ENCODE data around the gene HHATL. TPM values are rescaled to one million over a fixed set of nuclear protein-coding genes. Genes with fewer than 3 reads are reported as not detected.

Gene HHATL
- total RNA-seq, 1 experiment from 2014 or later, result 0.92 TPM

GRCh38 chr3:42730294-42730693 is 27.7 kb upstream of the HHATL start (continued):
- TF ChIP-seq ATF6 (CRISPR knock-in tag; IDR thresholded peaks at IDR 0.05) (no peak), GABPB1 (CRISPR knock-in tag; IDR thresholded peaks at IDR 0.05) (no peak), USF1 (CRISPR knock-in tag; IDR thresholded peaks at IDR 0.05) (no peak), SMAD3 (CRISPR knock-in tag; IDR thresholded peaks at IDR 0.05; ENCODE audit: borderline replicate concordance) (no peak), FOXP1 (CRISPR knock-in tag; IDR thresholded peaks at IDR 0.05; ENCODE audit: borderline replicate concordance) (no peak), SOX15 (CRISPR knock-in tag; IDR thresholded peaks at IDR 0.05) (no peak), ZNF396 (CRISPR knock-in tag; IDR thresholded peaks at IDR 0.05; ENCODE audit: borderline replicate concordance) (no peak), ZNF671 (CRISPR knock-in tag; IDR thresholded peaks at IDR 0.05) (no peak), NR1H2 (CRISPR knock-in tag; IDR thresholded peaks at IDR 0.05) (no peak), ZNF232 (CRISPR knock-in tag; IDR thresholded peaks at IDR 0.05) (no peak), HMGA2 (CRISPR knock-in tag; IDR thresholded peaks at IDR 0.05) (no peak)

DNA sequence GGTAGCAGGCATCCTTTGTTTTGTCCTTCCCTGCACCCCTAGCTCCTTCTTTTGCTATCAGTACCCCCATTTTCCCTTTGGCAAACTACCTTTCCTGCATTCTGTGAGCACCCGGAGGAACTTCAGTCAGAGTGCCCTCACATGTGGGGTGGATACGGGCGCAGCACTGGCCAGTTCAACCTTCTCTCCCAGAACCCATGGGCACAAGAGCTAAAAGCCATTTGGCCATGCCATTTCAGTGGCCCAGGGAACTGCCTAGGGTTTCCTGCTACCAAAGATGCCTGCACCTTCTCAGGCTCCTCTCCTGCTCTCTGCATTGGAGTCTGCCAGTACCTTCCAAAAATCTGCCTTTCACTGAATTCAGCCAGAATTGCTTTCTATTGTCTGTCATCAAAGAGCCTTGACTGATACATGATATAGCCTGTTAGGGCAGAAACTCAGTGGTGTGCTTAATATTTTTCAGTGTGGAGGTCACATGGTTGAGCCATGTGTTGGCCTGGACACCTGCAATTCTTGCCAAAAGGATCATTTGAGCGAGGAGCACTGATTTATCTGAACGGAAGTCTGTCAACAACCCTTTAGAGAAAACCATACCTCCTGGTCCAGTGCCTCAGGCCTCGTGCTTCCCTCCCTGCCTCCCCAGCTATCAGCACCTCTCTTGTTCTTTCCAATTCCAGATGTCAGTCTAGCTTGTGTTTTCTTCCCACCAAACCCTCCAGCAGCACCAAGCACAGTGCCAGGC is 27.0 kb upstream of the HHATL start:
- H3K4me1 Mint-ChIP-seq, result peaks cover 35% of the 10 kb centered on the region
- DNase-seq (ENCODE audit: low spot score) (no peak), ATAC-seq (no peak)
- no peaks in the 10 kb centered on the region for H3K36me3 Mint-ChIP-seq
- H3K27ac Mint-ChIP-seq, result no peak overlapping the region
- CTCF ChIA-PET, result interaction anchor here (2.5 kb wide), 1 partner anchor 21 kb away, joined by 9 read pairs; no protein-coding TSS in a partner anchor
- H3K4me3 Mint-ChIP-seq, result no peak overlapping the region
- TF ChIP-seq, protein P1, sequence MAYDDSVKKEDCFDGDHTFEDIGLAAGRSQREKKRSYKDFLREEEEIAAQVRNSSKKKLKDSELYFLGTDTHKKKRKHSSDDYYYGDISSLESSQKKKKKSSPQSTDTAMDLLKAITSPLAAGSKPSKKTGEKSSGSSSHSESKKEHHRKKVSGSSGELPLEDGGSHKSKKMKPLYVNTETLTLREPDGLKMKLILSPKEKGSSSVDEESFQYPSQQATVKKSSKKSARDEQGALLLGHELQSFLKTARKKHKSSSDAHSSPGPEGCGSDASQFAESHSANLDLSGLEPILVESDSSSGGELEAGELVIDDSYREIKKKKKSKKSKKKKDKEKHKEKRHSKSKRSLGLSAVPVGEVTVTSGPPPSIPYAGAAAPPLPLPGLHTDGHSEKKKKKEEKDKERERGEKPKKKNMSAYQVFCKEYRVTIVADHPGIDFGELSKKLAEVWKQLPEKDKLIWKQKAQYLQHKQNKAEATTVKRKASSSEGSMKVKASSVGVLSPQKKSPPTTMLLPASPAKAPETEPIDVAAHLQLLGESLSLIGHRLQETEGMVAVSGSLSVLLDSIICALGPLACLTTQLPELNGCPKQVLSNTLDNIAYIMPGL (CRISPR knock-in tag; IDR thresholded peaks at IDR 0.05), result no peak
- TF ChIP-seq NR3C1 (CRISPR knock-in tag; conservative IDR thresholded peaks at IDR 0.05; ENCODE audit: low read depth) (no peak), ELF4 (CRISPR knock-in tag; IDR thresholded peaks at IDR 0.05; ENCODE audit: low read depth) (no peak), TEAD4 (CRISPR knock-in tag; IDR thresholded peaks at IDR 0.05) (no peak), ZNF317 (CRISPR knock-in tag; IDR thresholded peaks at IDR 0.05; ENCODE audit: borderline replicate concordance, low read depth) (no peak), MYBL2 (CRISPR knock-in tag; IDR thresholded peaks at IDR 0.05) (no peak), PRRX2 (CRISPR knock-in tag; IDR thresholded peaks at IDR 0.05) (no peak), KAT7 (CRISPR knock-in tag; IDR thresholded peaks at IDR 0.05; ENCODE audit: borderline replicate concordance) (no peak), FOXK1 (CRISPR knock-in tag; IDR thresholded peaks at IDR 0.05) (no peak), ATF1 (CRISPR knock-in tag; IDR thresholded peaks at IDR 0.05) (no peak)
- TF ChIP-seq, protein P2, sequence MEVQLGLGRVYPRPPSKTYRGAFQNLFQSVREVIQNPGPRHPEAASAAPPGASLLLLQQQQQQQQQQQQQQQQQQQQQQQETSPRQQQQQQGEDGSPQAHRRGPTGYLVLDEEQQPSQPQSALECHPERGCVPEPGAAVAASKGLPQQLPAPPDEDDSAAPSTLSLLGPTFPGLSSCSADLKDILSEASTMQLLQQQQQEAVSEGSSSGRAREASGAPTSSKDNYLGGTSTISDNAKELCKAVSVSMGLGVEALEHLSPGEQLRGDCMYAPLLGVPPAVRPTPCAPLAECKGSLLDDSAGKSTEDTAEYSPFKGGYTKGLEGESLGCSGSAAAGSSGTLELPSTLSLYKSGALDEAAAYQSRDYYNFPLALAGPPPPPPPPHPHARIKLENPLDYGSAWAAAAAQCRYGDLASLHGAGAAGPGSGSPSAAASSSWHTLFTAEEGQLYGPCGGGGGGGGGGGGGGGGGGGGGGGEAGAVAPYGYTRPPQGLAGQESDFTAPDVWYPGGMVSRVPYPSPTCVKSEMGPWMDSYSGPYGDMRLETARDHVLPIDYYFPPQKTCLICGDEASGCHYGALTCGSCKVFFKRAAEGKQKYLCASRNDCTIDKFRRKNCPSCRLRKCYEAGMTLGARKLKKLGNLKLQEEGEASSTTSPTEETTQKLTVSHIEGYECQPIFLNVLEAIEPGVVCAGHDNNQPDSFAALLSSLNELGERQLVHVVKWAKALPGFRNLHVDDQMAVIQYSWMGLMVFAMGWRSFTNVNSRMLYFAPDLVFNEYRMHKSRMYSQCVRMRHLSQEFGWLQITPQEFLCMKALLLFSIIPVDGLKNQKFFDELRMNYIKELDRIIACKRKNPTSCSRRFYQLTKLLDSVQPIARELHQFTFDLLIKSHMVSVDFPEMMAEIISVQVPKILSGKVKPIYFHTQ (CRISPR knock-in tag; IDR thresholded peaks at IDR 0.05), result no peak
- POLR2A ChIA-PET, result no interaction called here
- peaks cover 5% of the 10 kb centered on the region; the same call in 1 of the 2 replicates for H3K9me3 Mint-ChIP-seq
- H3K27me3 Mint-ChIP-seq (ENCODE audit: low read depth), result peaks cover 4% of the 10 kb centered on the region; the same call in 1 of the 2 replicates
